Astrocyte of the spinal cord (primary cell): Measurements from ENCODE around the gene AK4.

Experiments
- DNase-seq: peaks from one replicate; pipeline ENCODE4 v3.0.0; 2011; ENCODE audit warnings: low read depth, low spot score
- H3K4me3 ChIP-seq: 2 replicates; pipeline ENCODE4 v1.5.1; 2011; ENCODE audit warnings: low read depth, mild to moderate bottlenecking, low read length, moderate library complexity
- in situ Hi-C: cut with HindIII; loops from 2 replicates; pipeline ENCODE4 v1.10.0; 2017; ENCODE audit warnings: low sequenced_read_pairs
- TF ChIP-seq, protein P1 (sequence below): IDR thresholded peaks from 2 replicates; pipeline ENCODE4 v1.5.1; 2012; ENCODE audit warnings: low read depth, mild to moderate bottlenecking, low read length, inconsistent platforms

Gene AK4

DNA sequence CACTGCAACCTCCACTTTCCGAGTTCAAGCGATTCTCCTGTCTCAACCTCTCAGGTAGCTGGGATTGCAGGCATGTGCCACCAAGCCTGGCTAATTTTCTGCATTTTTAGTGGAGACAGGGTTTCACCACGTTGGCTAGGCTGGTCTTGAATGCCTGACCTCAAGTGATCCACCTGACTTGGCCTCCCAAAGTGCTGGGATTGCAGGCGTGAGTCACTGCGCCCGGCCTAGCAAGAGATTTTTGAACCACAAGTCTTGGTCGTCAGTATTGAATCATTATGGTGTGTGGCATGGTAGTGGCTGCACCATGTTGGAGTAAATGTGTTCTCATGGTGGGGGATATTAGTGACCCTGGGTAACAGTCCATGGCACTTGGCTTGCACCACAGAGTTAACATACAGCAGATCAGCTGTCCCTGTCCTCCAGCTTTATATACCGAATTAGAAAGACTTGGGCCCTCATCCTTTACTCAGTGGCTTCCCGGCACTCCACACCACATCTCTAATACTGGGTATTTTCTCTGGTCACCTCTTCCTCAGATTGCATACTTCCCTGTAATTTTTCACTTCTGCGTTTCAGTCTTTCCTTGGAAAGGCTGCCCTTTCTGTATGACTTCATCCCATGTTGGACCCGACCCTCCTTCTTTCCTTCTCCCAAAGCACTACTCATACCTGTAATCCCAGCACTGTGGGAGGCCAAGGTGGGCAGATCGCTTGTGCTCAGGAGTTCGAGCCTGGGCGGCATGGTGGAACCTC, 25.1 kb downstream of the AK4 start:
- no peak for DNase-seq
- H3K4me3 ChIP-seq, result no peak overlapping the region

DNA sequence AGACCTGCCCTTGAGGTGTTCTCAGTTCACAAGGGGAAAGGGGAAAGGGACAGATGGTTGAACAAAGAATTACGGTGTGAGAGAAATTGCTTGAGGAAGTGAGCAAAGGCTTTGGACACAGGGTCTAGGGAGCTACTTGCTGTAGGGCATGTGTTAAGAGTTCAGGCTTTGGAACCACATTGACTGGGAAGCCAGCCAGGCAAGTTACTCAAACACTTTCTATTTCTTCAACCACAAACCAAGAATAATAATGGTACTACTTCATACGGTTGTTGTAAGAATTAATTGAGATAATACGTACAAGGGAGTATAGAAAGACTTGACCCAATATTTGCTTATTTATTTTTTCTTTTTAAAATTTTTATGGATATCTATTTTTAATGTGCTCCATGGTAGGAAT, 26.6 kb downstream of the AK4 start:
- DNase-seq, result peak; percentile 97
- in situ Hi-C loops, result no loop called here
- no peak overlapping the region for H3K4me3 ChIP-seq
- TF ChIP-seq, protein P1, sequence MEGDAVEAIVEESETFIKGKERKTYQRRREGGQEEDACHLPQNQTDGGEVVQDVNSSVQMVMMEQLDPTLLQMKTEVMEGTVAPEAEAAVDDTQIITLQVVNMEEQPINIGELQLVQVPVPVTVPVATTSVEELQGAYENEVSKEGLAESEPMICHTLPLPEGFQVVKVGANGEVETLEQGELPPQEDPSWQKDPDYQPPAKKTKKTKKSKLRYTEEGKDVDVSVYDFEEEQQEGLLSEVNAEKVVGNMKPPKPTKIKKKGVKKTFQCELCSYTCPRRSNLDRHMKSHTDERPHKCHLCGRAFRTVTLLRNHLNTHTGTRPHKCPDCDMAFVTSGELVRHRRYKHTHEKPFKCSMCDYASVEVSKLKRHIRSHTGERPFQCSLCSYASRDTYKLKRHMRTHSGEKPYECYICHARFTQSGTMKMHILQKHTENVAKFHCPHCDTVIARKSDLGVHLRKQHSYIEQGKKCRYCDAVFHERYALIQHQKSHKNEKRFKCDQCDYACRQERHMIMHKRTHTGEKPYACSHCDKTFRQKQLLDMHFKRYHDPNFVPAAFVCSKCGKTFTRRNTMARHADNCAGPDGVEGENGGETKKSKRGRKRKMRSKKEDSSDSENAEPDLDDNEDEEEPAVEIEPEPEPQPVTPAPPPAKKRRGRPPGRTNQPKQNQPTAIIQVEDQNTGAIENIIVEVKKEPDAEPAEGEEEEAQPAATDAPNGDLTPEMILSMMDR, result no peak

More for the DNA sequence above, 25.1 kb downstream of the AK4 start:
- TF ChIP-seq, protein P1, result no peak
- in situ Hi-C loops, result no loop called here

GRCh38 chr1:65175171-65176055, 27.4 kb downstream of the AK4 start:
- H3K4me3 ChIP-seq, result no peak overlapping the region
- TF ChIP-seq, protein P1, result no peak
- peak; percentile 48 for DNase-seq
- in situ Hi-C loops, result no loop called here

GRCh38 chr1:65176056-65176450, 28.1 kb downstream of the AK4 start:
- no peak for DNase-seq
- in situ Hi-C loops, result no loop called here
- TF ChIP-seq, protein P1, result no peak
- H3K4me3 ChIP-seq, result no peak overlapping the region

GRCh38 chr1:65176591-65176990, 28.6 kb downstream of the AK4 start:
- DNase-seq, result no peak
- in situ Hi-C loops, result no loop called here
- no peak overlapping the region for H3K4me3 ChIP-seq
- TF ChIP-seq, protein P1, result no peak

DNA sequence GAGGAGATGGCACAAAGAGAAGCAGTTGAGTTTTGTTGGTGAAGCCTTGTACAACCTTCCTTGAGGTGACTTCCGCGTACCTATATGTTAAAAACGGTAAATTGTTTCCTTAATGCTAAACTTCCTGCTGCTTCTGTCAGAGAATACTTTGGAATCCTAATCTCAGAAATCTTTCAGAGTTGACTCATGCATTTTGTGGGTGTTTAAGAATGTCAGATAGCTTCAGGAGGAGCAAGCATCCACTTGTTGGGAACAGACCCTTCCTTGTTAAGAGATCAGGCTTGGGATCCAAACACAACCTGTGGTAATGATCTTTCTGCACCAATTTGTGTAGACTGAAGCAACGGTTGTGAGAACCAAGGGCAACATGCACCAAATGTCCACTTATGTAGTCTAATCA, 29.5 kb downstream of the AK4 start:
- in situ Hi-C loops, result no loop called here
- TF ChIP-seq, protein P1, result no peak
- no peak overlapping the region for H3K4me3 ChIP-seq
- DNase-seq, result peak; percentile 70
